SK-N-SH (cell line): Measurements from ENCODE around the gene EDEM3. TPM values are rescaled to one million over a fixed set of nuclear protein-coding genes. Genes with fewer than 3 reads are reported as not detected.

ENCODE experiments used
- CTCF ChIA-PET: fragments of 300-600, 350-600 bp; formaldehyde crosslinking; extraction: SDS; loops from one replicate; lab custom pipeline; 2021; lab: Yijun Ruan, JAX
- POLR2A ChIA-PET: fragments of 350-600 bp; sonication (Branson Sonifier 250); formaldehyde crosslinking; extraction: SDS; loops from one replicate; lab custom pipeline; 2020; ENCODE audit warnings: antibody characterized with exemption, inconsistent platforms; lab: Yijun Ruan, JAX
- DNase-seq: peaks from one replicate; pipeline ENCODE4 v3.0.0; 2012
- H2AFZ ChIP-seq: fragments of 200-600 bp; sonication (generic); 2 replicates; pipeline ENCODE4 v1.8.1; 2016; ENCODE audit warnings: antibody characterized with exemption, mild to moderate bottlenecking, low read depth
- H3F3A ChIP-seq: fragments of 200-600 bp; sonication (generic); replicated peaks from 2 replicates; pipeline ENCODE3; 2016; ENCODE audit warnings: antibody characterized with exemption, mild to moderate bottlenecking; ENCODE audit not compliant: insufficient read depth
- H3K27ac ChIP-seq, 2 experiments: fragments of 200-500 bp in 1 of 2; fragments of 200-600 bp in 1 of 2; sonication (Bioruptor generic) in 1 of 2; sonication (generic), shearing (Covaris generic) in 1 of 2; 2 replicates each; pipeline versions ENCODE4 v1.5.1 to v1.6.1; 2014 to 2016; ENCODE audit warnings: low read depth in 2 of 2, inconsistent platforms in 1 of 2, low read length in 1 of 2, mild to moderate bottlenecking in 1 of 2, mixed read lengths in 1 of 2
- H3K27me3 ChIP-seq: fragments of 200-600 bp; sonication (generic), shearing (Covaris generic); 2 replicates; pipeline ENCODE4 v1.6.1; 2016; ENCODE audit warnings: mixed run types; ENCODE audit not compliant: insufficient read depth
- H3K36me3 ChIP-seq, 2 experiments: fragments of 200-500 bp in 1 of 2; fragments of 200-600 bp in 1 of 2; sonication (Bioruptor generic) in 1 of 2; sonication (generic) in 1 of 2; replicated peaks in 1 of 2; 2 replicates each; pipeline versions ENCODE3 to v1.5.1; 2014 to 2016; ENCODE audit warnings: low read length in 1 of 2, mild to moderate bottlenecking in 1 of 2; ENCODE audit not compliant: insufficient read depth in 2 of 2, control insufficient read depth in 1 of 2
- H3K4me1 ChIP-seq, 2 experiments: fragments of 200-500 bp in 1 of 2; fragments of 200-600 bp in 1 of 2; sonication (Bioruptor generic) in 1 of 2; sonication (generic), shearing (Covaris generic) in 1 of 2; 2 replicates each; pipeline versions ENCODE4 v1.5.1 to v1.6.1; 2014 to 2016; ENCODE audit warnings: low read depth in 1 of 2, low read length in 1 of 2, mixed run types in 1 of 2; ENCODE audit not compliant: insufficient read depth in 2 of 2, control insufficient read depth in 1 of 2
- H3K4me2 ChIP-seq: fragments of 200-600 bp; sonication (generic), shearing (Covaris generic); 2 replicates; pipeline ENCODE4 v1.6.1; 2017; ENCODE audit warnings: mixed run types
- H3K4me3 ChIP-seq, 2 experiments: fragments of 200-500 bp in 1 of 2; fragments of 200-600 bp in 1 of 2; sonication (Bioruptor generic) in 1 of 2; sonication (generic), shearing (Covaris generic) in 1 of 2; 2 replicates each; pipeline versions ENCODE4 v1.5.1 to v1.8.1; 2014 to 2016; ENCODE audit warnings: low read depth in 2 of 2, inconsistent platforms in 1 of 2, low read length in 1 of 2, mild to moderate bottlenecking in 1 of 2, mixed read lengths in 1 of 2, moderate library complexity in 1 of 2
- H3K79me2 ChIP-seq: fragments of 200-600 bp; sonication (generic); 2 replicates; pipeline ENCODE4 v1.8.1; 2017; ENCODE audit warnings: mild to moderate bottlenecking; ENCODE audit not compliant: insufficient read depth
- H3K9ac ChIP-seq: fragments of 200-600 bp; sonication (generic); 2 replicates; pipeline ENCODE4 v1.6.1; 2017; ENCODE audit warnings: mixed run types
- H3K9me2 ChIP-seq: fragments of 200-600 bp; sonication (generic); 2 replicates; pipeline ENCODE4 v1.6.1; 2017; ENCODE audit warnings: mixed run types
- H3K9me3 ChIP-seq: fragments of 200-600 bp; sonication (generic); 2 replicates; pipeline ENCODE4 v1.6.1; 2017; ENCODE audit warnings: mixed run types, mild to moderate bottlenecking, moderate library complexity
- H4K20me1 ChIP-seq: fragments of 200-600 bp; sonication (generic); 2 replicates; pipeline ENCODE4 v1.6.1; 2017; ENCODE audit warnings: mild to moderate bottlenecking, mixed run types; ENCODE audit not compliant: insufficient read depth
- CTCF ChIP-seq: fragments of 200-600 bp; sonication (generic); IDR thresholded peaks from 2 replicates; pipeline ENCODE4 v1.6.1; 2017; ENCODE audit warnings: antibody characterized with exemption, mild to moderate bottlenecking, moderate library complexity
- ELF1 ChIP-seq: IDR thresholded peaks from 2 replicates; pipeline ENCODE4 v1.4.0; 2012
- FOXM1 ChIP-seq: IDR thresholded peaks from 2 replicates; pipeline ENCODE4 v1.4.0; 2012; ENCODE audit warnings: low read depth, mild to moderate bottlenecking
- GABPA ChIP-seq: IDR thresholded peaks from 2 replicates; pipeline ENCODE4 v1.4.0; 2012; ENCODE audit warnings: low read depth, mild to moderate bottlenecking
- GATA2 ChIP-seq: sonication (generic); formaldehyde crosslinking; IDR thresholded peaks from 2 replicates; pipeline ENCODE4 v1.5.0; 2020; ENCODE audit warnings: mild to moderate bottlenecking, missing genetic modification reagents
- MEF2A ChIP-seq: IDR thresholded peaks from 2 replicates; pipeline ENCODE4 v1.4.0; 2012; ENCODE audit warnings: low read depth, borderline replicate concordance
- MXI1 ChIP-seq: IDR thresholded peaks from 2 replicates; pipeline ENCODE4 v1.6.1; 2012; ENCODE audit warnings: mild to moderate bottlenecking, low read depth, low read length, improper control_type of control experiment
- NRF1 ChIP-seq: IDR thresholded peaks from 2 replicates; pipeline ENCODE4 v1.6.1; 2012; ENCODE audit warnings: low read depth, mild to moderate bottlenecking, low read length
- POLR2AphosphoS5 ChIP-seq: IDR thresholded peaks from 2 replicates; pipeline ENCODE4 v1.6.1; 2012; ENCODE audit warnings: low read depth, low read length
- REST ChIP-seq: IDR thresholded peaks from 2 replicates; pipeline ENCODE4 v1.6.1; 2012; ENCODE audit warnings: mild to moderate bottlenecking, low read depth, low read length, moderate library complexity
- RXRA ChIP-seq: IDR thresholded peaks from 2 replicates; pipeline ENCODE4 v1.4.0; 2012; ENCODE audit warnings: low read depth, mild to moderate bottlenecking, borderline replicate concordance
- TAF1 ChIP-seq: IDR thresholded peaks from 2 replicates; pipeline ENCODE4 v1.6.1; 2012; ENCODE audit warnings: low read depth, mild to moderate bottlenecking, low read length, moderate library complexity, borderline replicate concordance
- YY1 ChIP-seq: IDR thresholded peaks from 2 replicates; pipeline ENCODE4 v1.4.0; 2012; ENCODE audit warnings: low read depth, mild to moderate bottlenecking
- WGBS: methylation state at CpG from one replicate; pipeline ENCODE4 v1.1.6; 2017; ENCODE audit warnings: low lambda C conversion rate; 5-methylcytosine and 5-hydroxymethylcytosine counted together
- polyA plus RNA-seq, 3 experiments: library from polyadenylated mRNA; depleted of rRNA; stranded (reverse); fragments of >200 nt; gene quantifications; 2 replicates each; pipeline ENCODE4 v1.2.3, GENCODE V29; 2012
- TF ChIP-seq, protein P1 (sequence below): IDR thresholded peaks from 2 replicates; pipeline ENCODE4 v1.4.0; 2012; ENCODE audit warnings: low read depth

Gene EDEM3
- polyA plus RNA-seq, 1 of the 3 experiments (the other 2 are of a cell fraction): 28.6 TPM

DNA sequence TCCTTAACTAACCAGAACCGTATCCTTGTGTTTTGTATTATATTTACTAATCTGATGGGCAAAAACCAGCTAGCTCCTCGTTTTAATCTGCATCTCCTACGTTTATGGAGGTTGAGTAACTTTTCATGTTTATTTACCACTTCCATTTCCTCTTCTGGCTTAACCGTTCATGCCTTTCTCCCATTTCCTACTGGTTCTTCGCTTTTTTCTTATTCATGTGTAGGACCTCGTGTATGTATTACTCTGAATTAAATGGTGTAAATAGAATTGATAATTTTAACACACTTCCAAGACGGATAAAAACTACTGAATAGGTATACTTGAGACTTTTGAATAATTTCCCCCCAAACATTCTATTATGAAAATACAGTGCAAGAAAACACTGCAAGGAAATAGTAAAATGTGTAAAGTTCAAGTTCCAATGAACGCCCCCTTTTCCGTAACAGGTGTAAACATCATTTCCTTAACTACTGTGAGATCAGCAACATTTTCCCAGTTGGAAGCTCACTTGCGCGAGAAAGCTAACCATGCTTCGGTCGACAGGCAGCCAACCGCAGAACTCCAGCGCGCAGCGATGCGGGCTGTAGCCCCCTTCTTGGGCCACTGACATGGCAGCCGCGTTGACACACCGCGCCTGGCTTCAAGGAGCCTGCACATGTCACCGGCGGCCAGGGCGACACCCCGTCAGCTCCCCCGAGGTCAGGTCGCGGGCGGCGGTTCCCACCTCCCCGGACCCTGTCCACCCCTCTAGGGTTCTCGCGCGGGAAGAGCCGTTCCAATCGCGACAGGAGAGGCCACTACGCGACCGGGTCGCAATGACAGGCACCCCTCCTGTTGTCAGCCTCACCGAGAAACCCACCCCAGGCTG, 816 bp downstream of the EDEM3 start:
- 3% methylated on average over 32 of the region's 43 CpGs for WGBS
- H4K20me1 ChIP-seq: 0 out of 2 replicates have a peak, but pooled peaks cover 5% of the 10 kb centered on the region
- H3K4me2 ChIP-seq: peak overlapping the region; percentile 86
- H3K36me3 ChIP-seq: no peaks in the 10 kb centered on the region
- no peaks in the 10 kb centered on the region for H3K9me3 ChIP-seq
- ChIA-PET CTCF (interaction anchor here (0.6 to 1.6 kb wide), 3 partner anchors 60 to 419 kb away, joined by 3 to 4 read pairs (median 3); no protein-coding TSS in a partner anchor), POLR2A (no interaction called here)
- H2AFZ ChIP-seq: peak overlapping the region; percentile 79
- TF ChIP-seq REST: no peak
- no peak for TF ChIP-seq CTCF
- TF ChIP-seq MXI1: peak; percentile 91
- peak; percentile 7; the same call in 1 of the 2 replicates for TF ChIP-seq TAF1
- no peak for TF ChIP-seq GATA2 (CRISPR knock-in tag)
- no peaks in the 10 kb centered on the region for H3K27me3 ChIP-seq
- no peak for DNase-seq
- H3K9me2 ChIP-seq: no peaks in the 10 kb centered on the region
- H3K79me2 ChIP-seq: peaks cover 43% of the 10 kb centered on the region
- H3K4me3 ChIP-seq: peak overlapping the region; percentile 91 to 98
- peak overlapping the region; percentile 79 for H3K9ac ChIP-seq
- H3F3A ChIP-seq: peaks cover 4% of the 10 kb centered on the region
- H3K27ac ChIP-seq: peak overlapping the region; percentile 88 to 96
- H3K4me1 ChIP-seq: peaks cover 5 to 21% of the 10 kb centered on the region in 2 experiments; a peak in 3 of 4 replicates

- 66% methylated on average over 5 of the region's 5 CpGs for WGBS
- peak overlapping the region; percentile 86 for H3K4me2 ChIP-seq
- H3K36me3 ChIP-seq: peaks cover under 1 to 3% of the 10 kb centered on the region in 2 experiments
- POLR2A ChIA-PET: no interaction called here
- TF ChIP-seq FOXM1: no peak
- TF ChIP-seq NRF1: no peak
- TF ChIP-seq ELF1: no peak
- no peak for TF ChIP-seq MEF2A
- no peak for TF ChIP-seq GABPA
- TF ChIP-seq RXRA: no peak
- no peak for TF ChIP-seq MXI1
- no peak for TF ChIP-seq YY1
- TF ChIP-seq POLR2AphosphoS5: no peak
- TF ChIP-seq, protein P1, sequence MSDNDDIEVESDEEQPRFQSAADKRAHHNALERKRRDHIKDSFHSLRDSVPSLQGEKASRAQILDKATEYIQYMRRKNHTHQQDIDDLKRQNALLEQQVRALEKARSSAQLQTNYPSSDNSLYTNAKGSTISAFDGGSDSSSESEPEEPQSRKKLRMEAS: no peak
- H3K4me3 ChIP-seq: peak overlapping the region; percentile 91 to 98
- H3K4me1 ChIP-seq: peaks cover 5 to 24% of the 10 kb centered on the region in 2 experiments; a peak in 3 of 4 replicates
- no peaks in the 10 kb centered on the region for H3K27me3 ChIP-seq
- CTCF ChIA-PET: interaction anchor here (1.6 kb wide), 1 partner anchor 59 kb away, joined by 3 read pairs; no protein-coding TSS in a partner anchor
- H4K20me1 ChIP-seq: 0 out of 2 replicates have a peak, but pooled peaks cover 5% of the 10 kb centered on the region
- H3K9me3 ChIP-seq: no peaks in the 10 kb centered on the region
- no peak for DNase-seq
- H3K9ac ChIP-seq: peak overlapping the region; percentile 79; the same call in 1 of the 2 replicates
- peak overlapping the region; percentile 36; the same call in 1 of the 2 replicates for H2AFZ ChIP-seq
- H3K27ac ChIP-seq: no peak overlapping the region
- peaks cover 50% of the 10 kb centered on the region for H3K79me2 ChIP-seq
- no peaks in the 10 kb centered on the region for H3K9me2 ChIP-seq
- H3F3A ChIP-seq: peaks cover 4% of the 10 kb centered on the region
Measured at GRCh38 chr1:184753117-184753516, 1.5 kb downstream of the EDEM3 start.
